Heart left ventricle (tissue), 13 donors: Measurements from ENCODE around the gene HELZ.
"Not testable (repeated sequence)": the region's sequence is repeated elsewhere in the genome, so short reads cannot be mapped to it uniquely, and the experiment has no call there.

ENCODE experiments used
- CTCF ChIP-seq, 12 donors: fragments of 200-600 bp; sonication (generic) in 4 of 12; IDR thresholded peaks; one replicate each; pipeline versions ENCODE4 v1.5.0 to v1.8.0; 2018 to 2022; ENCODE audit warnings: antibody characterized with exemption in 12 of 12, mild to moderate bottlenecking in 5 of 12
- POLR2A ChIP-seq, 2 donors: fragments of 450-650 bp; IDR thresholded peaks; one replicate each; pipeline ENCODE4 v1.6.1; 2017; ENCODE audit warnings: antibody characterized with exemption in 2 of 2, mild to moderate bottlenecking in 2 of 2, moderate library complexity in 2 of 2
- donor health status: ischemic (EF 13 %, LVEDD 7.1; RV severe dilation, severe dysfunction).
- donor health status: DM: no; HTN: yes; CAD: no.
- donor health status: DM: no; HTN: no; CAD: no.
- donor health status: ischemic (EF 25% LVEDD 6.9; RV normal size, moderate dysfunction).
- donor health status: ischemic (EF 25% LVEDD 5.7; RV mildly dilated, moderate dysfunction).
- donor health status: ischemic (EF 35%, LVEDD 5.7; RV mildly dilated, moderate dysfunction).
- donor health status: nonischemic (EF 11% LVEDD 7.7; RV severe dilation, severe dysfunction).
- donor health status: DM: yes; HTN: yes; CAD: no.
- donor health status: PGD.
- donor health status: ischemic (EF 29% LVEDD 5.4; RV normal size, mild dysfunction).
- donor health status: nonischemic (EF 23%, LVEDD 6.1; RV moderate dilation, normal function).

GRCh38 chr17:67251586-67251985, 6.6 kb upstream of the HELZ start:
- not testable (repeated sequence) for TF ChIP-seq CTCF, POLR2A (IDR thresholded peaks at IDR 0.05)
